Body of pancreas (tissue), 4 donors: ENCODE results near the gene IL22RA1. TPM values are rescaled to one million over a fixed set of nuclear protein-coding genes. Genes with fewer than 3 reads are reported as not detected.

Experiments used
- ATAC-seq: fragments of 150-250 bp; one replicate; pipeline ENCODE4 v1.9.1; 2016
- DNase-seq, 4 donors: peaks; one replicate each; pipeline ENCODE4 v3.0.0-alpha.2; 2019
- H3K27ac ChIP-seq, 4 donors: fragments of 200-600 bp; sonication (generic); 1 replicate in 3 of 4; 2 replicates in 1 of 4; pipeline versions ENCODE4 v1.5.1 to v1.6.1; 2016 to 2019; ENCODE audit warnings: mild to moderate bottlenecking in 1 of 4, mixed read lengths in 1 of 4, moderate library complexity in 1 of 4
- H3K27me3 ChIP-seq, 2 donors: fragments of 200-600 bp; sonication (generic); one replicate each; pipeline ENCODE4 v1.6.0; 2016; ENCODE audit warnings: mild to moderate bottlenecking in 1 of 2
- H3K36me3 ChIP-seq, 2 donors: fragments of 200-600 bp; sonication (generic); replicated peaks in 1 of 2; 2 replicates each; pipeline ENCODE4 v1.5.1; 2016; ENCODE audit warnings: low read depth in 2 of 2; ENCODE audit not compliant: insufficient read depth in 1 of 2
- H3K4me1 ChIP-seq: fragments of 200-600 bp; sonication (generic); one replicate; pipeline ENCODE4 v1.6.0; 2016
- H3K4me3 ChIP-seq, 2 donors: fragments of 200-600 bp; sonication (generic); 1 replicate in 1 of 2; 2 replicates in 1 of 2; pipeline ENCODE4 v1.5.1; 2016 to 2019
- H3K9me3 ChIP-seq, 3 donors: fragments of 200-600 bp; sonication (generic); 1 replicate in 2 of 3; 2 replicates in 1 of 3; pipeline ENCODE4 v1.5.1; 2016
- POLR2A ChIP-seq, 3 donors: fragments of 450-650 bp; IDR thresholded peaks; one replicate each; pipeline ENCODE4 v1.6.1; 2016; ENCODE audit warnings: antibody characterized with exemption in 3 of 3, mild to moderate bottlenecking in 2 of 3
- WGBS, 2 donors: methylation state at CpG; one replicate each; pipeline ENCODE4 v1.1.5; 2017; 5-methylcytosine and 5-hydroxymethylcytosine counted together
- intact Hi-C: fragments of 100-400 bp; cut with DNase I; formaldehyde crosslinking; loops from one replicate; pipeline ENCODE4 v1.15.1; 2023
- total RNA-seq, 2 donors: library from RNA; depleted of rRNA; stranded (reverse); fragments of >200 nt; gene quantifications; one replicate each; pipeline ENCODE4 v1.1.0, GENCODE V29; 2016
- TF ChIP-seq, protein P1 (sequence below), 7 experiments: fragments of 450-650 bp in 4 of 7; fragments of 200-600 bp in 3 of 7; sonication (generic) in 3 of 7; IDR thresholded peaks; one replicate each; pipeline ENCODE4 v1.5.1; 2016 to 2019; ENCODE audit warnings: antibody characterized with exemption in 7 of 7

IL22RA1 gene
- total RNA-seq, 2 donors from 2014 or later: 49.1 to 133 TPM

DNA sequence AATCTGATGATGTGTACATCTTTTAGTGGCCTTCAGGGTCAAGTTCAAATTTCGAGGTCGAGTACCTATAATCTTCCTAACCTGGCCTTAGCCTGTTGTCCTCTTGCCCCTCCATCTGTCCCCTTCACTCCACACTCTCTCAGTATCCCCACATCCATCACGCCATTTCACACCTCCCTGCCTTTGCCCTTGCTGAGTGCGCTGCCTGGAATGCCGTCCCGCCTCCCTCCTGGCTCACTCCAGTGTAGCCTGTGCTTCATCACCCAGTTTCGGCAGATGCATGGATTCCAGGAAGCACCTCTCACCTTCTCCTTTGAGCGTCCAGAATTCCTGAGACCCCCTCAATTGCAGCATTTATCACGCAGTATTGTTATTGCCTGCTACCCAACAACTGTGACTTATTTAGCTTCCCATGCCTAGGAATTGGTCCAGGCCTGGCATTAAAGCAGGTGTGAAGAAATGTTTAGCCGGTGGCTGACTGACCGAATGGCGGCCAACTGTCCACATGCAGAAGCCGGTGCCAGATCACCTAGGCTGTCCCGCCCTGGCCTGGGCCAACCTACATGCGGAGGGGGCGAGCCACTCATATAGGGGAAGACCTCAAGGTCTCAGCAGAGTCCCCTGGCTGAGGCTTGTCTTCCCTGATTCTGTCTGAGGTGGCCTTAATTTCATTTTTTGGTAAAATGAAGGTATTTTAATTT, 65.5 kb downstream of the IL22RA1 start:
- intact Hi-C loops: loop anchor here (10.0 kb wide), 2 partner anchors 77 to 307 kb away; no protein-coding TSS in a partner anchor
- 90 to 91% methylated on average over 16 of the region's 16 CpGs for WGBS, 2 donors

GRCh38 chr1:24075946-24076345, 67.0 kb downstream of the IL22RA1 start:
- peaks cover 8% of the 10 kb centered on the region for H3K4me1 ChIP-seq
- intact Hi-C loops: loop anchor here (10.0 kb wide), 2 partner anchors 79 to 309 kb away; no protein-coding TSS in a partner anchor
- no peaks in the 10 kb centered on the region for H3K9me3 ChIP-seq
- no peak for ATAC-seq
- H3K27ac ChIP-seq: no peak overlapping the region
- 88 to 92% methylated on average over 4 to 7 of the region's 8 CpGs for WGBS, 2 donors
- H3K36me3 ChIP-seq: no peaks in the 10 kb centered on the region
- H3K4me3 ChIP-seq: no peak overlapping the region
- no peaks in the 10 kb centered on the region for H3K27me3 ChIP-seq
- no peak for DNase-seq
- TF ChIP-seq POLR2A (IDR thresholded peaks at IDR 0.05): no peak
- TF ChIP-seq, protein P1, sequence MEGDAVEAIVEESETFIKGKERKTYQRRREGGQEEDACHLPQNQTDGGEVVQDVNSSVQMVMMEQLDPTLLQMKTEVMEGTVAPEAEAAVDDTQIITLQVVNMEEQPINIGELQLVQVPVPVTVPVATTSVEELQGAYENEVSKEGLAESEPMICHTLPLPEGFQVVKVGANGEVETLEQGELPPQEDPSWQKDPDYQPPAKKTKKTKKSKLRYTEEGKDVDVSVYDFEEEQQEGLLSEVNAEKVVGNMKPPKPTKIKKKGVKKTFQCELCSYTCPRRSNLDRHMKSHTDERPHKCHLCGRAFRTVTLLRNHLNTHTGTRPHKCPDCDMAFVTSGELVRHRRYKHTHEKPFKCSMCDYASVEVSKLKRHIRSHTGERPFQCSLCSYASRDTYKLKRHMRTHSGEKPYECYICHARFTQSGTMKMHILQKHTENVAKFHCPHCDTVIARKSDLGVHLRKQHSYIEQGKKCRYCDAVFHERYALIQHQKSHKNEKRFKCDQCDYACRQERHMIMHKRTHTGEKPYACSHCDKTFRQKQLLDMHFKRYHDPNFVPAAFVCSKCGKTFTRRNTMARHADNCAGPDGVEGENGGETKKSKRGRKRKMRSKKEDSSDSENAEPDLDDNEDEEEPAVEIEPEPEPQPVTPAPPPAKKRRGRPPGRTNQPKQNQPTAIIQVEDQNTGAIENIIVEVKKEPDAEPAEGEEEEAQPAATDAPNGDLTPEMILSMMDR (IDR thresholded peaks at IDR 0.05): no peak

More for the DNA sequence above, 65.5 kb downstream of the IL22RA1 start:
- peaks cover 13% of the 10 kb centered on the region for H3K4me1 ChIP-seq
- ATAC-seq (no peak), DNase-seq (no peak)
- H3K27me3 ChIP-seq: no peaks in the 10 kb centered on the region
- H3K9me3 ChIP-seq: no peaks in the 10 kb centered on the region
- no peak overlapping the region for H3K4me3 ChIP-seq
- H3K36me3 ChIP-seq: no peaks in the 10 kb centered on the region
- TF ChIP-seq, protein P1 (IDR thresholded peaks at IDR 0.05): no peak
- TF ChIP-seq POLR2A (IDR thresholded peaks at IDR 0.05): no peak
- H3K27ac ChIP-seq: no peak overlapping the region

- H3K4me1 ChIP-seq: peaks cover 7% of the 10 kb centered on the region
- H3K36me3 ChIP-seq: no peaks in the 10 kb centered on the region
- intact Hi-C loops: loop anchor here (10.0 kb wide), 2 partner anchors 79 to 309 kb away; no protein-coding TSS in a partner anchor
- H3K9me3 ChIP-seq: no peaks in the 10 kb centered on the region
- no peak for ATAC-seq
- TF ChIP-seq, protein P1 (IDR thresholded peaks at IDR 0.05): no peak
- no peak for TF ChIP-seq POLR2A (IDR thresholded peaks at IDR 0.05)
- WGBS, 2 donors: 74% methylated on average over 4 of the region's 4 CpGs
- no peak overlapping the region for H3K27ac ChIP-seq
- no peak overlapping the region for H3K4me3 ChIP-seq
- DNase-seq: no peak
- no peaks in the 10 kb centered on the region for H3K27me3 ChIP-seq
Measured at GRCh38 chr1:24075590-24075854, 67.4 kb downstream of the IL22RA1 start.

DNA sequence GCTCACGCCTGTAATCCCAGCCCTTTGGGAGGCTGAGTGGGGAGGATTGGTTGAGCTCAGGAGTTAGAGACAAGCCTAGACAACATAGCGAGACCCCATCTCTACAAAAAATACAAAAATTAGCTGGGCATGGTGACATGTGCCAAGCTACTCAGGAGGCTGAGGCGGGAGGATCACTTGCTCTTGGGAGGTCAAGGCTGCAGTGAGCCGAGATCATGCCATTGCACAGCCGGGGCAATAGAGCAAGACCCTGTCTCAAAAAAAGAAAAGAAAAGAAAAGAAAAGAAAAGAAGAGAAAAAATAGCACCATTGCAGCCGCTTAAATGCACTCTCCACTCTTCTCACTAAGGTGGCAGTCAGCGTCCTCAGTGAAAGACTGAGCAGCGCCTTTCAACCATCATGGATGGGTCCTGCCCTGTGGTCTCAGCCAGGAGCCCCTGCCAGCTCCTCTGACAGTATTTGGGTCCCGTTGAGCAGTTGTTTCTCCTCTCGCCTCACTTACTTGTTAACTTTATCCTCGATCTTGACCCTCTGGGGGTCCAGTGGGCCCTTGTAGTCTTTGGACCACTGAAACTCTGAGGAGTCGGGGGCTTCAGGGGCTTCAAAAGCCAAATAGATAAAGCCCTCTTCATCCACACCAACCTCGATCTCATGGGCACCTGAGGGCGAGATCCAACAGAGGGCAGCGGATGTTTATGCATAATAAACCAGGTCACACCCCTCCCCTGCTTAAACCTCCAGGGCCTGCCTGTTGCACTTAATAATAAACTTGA, 67.9 kb downstream of the IL22RA1 start:
- no peak overlapping the region for H3K4me3 ChIP-seq
- H3K27me3 ChIP-seq: no peaks in the 10 kb centered on the region
- no peak for TF ChIP-seq POLR2A (IDR thresholded peaks at IDR 0.05)
- TF ChIP-seq, protein P1 (IDR thresholded peaks at IDR 0.05): no peak
- no peaks in the 10 kb centered on the region for H3K36me3 ChIP-seq
- ATAC-seq: no peak
- intact Hi-C loops: loop anchor here (5.0 to 10.0 kb wide), 3 partner anchors 37 to 310 kb away; partner anchors contain the start of gene MYOM3
- WGBS, 2 donors: 85 to 88% methylated on average over 15 of the region's 15 CpGs
- DNase-seq: no peak
- peaks cover 7% of the 10 kb centered on the region for H3K4me1 ChIP-seq
- no peaks in the 10 kb centered on the region for H3K9me3 ChIP-seq
- H3K27ac ChIP-seq: no peak overlapping the region
